Fibroblast of skin of right biceps (primary cell): ENCODE data around the gene ALDH1A3.
A peak's percentile ranks its signal among the peaks of the same experiment; 100 is the strongest.

Experiments
- DNase-seq: peaks from one replicate; pipeline ENCODE4 v3.0.0-alpha.2; 2013

The ALDH1A3 gene

GRCh38 chr15:100902436-100903167 lies 23.0 kb downstream of the ALDH1A3 start:
- peak; percentile 81 for DNase-seq

GRCh38 chr15:100903168-100903554 lies 23.5 kb downstream of the ALDH1A3 start:
- no peak for DNase-seq

DNA sequence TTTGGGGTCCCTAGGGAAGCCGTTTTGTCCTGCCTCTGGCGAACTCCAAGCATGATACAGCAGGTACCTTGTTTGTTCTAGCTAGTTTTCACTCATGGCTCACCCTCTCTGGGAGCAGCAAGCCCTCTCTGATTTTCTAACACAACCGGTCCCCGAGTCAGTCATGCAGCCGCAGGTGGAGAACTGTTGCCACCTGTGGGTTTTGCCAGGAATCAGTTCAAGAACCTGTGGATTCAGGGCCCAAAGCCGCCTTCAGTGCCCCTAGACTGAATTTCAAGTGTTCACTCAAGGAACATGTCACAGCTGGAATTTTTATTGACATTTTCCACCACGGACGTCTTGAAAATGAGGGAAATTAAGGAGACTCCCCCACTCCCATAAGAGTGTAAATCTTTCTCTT lies 26.2 kb downstream of the ALDH1A3 start:
- no peak for DNase-seq

- DNase-seq, result no peak
Observed at GRCh38 chr15:100908466-100908865, 28.8 kb downstream of the ALDH1A3 start.

- DNase-seq, result no peak
Observed at GRCh38 chr15:100909565-100909964, 29.9 kb downstream of the ALDH1A3 start.

DNA sequence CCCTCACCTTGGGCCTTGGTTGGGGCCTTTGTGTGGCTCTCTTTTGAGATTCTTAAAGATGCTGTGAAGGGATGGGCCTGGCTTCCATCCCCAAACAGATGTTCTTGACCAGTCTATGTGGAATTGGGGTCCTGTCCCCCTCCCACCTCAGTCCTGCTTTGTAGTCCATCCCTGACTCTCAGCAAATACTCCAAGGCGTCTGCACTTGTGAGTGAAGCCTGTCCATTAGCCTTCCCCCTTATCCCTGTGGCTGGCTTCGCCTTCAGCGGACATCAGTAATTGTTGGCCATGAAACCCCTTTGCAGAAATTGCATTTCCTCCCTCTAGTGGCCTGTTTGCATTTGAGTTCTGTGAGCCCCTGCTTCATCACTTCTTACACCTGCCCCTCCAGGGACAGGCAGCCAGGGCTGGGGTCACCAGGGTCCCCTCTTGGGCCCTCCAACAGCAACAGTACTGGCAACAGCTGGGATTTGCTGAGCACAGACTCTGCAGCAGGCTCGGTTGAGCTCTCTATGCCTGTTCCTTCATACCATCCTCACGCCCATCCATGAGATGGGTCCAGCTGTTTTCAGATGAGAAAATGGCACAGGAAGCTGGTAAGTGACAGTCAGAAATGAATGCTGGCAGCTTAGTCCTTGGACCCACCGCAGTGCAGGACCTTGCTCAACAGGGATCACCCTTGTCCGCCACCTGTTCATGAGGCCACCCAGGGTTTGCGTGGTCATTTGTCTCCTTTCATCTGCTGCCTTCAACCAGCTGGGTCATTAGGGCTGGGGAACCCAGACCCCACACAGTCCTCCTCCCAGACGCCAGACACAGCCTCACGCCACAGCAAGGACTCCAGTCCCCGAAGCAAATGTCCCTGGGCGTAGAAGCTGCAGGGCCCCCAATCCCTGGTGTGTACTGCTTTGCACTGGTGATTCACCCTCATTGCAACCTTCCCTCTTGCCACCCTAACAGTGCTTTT lies 30.6 kb downstream of the ALDH1A3 start:
- no peak for DNase-seq

DNA sequence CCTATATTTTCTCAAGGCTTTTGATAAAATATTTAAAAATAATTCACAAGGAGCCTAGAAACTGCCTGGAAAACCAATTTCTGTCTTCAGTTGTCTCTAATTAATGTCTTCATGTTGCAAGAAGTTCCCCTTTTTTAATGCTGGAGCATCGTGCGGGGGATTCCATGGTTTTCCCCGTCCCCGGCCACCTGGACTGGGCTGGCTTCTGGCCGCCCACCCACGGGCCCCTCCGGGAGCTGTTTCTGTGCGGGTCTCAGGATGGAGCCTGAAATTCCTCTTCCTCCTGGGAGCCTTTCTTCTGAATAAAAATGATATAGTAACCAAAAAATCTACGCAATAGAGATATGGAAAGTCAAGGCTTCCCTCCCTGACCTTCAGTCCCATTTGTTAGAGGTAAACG lies 31.5 kb downstream of the ALDH1A3 start:
- DNase-seq, result no peak

- no peak for DNase-seq
Observed at GRCh38 chr15:100913961-100914360, 34.3 kb downstream of the ALDH1A3 start.

- no peak for DNase-seq
Observed at GRCh38 chr15:100914876-100915275, 35.2 kb downstream of the ALDH1A3 start.

- DNase-seq, result peak; percentile 78
Observed at GRCh38 chr15:100918034-100918689, 38.5 kb downstream of the ALDH1A3 start.

DNA sequence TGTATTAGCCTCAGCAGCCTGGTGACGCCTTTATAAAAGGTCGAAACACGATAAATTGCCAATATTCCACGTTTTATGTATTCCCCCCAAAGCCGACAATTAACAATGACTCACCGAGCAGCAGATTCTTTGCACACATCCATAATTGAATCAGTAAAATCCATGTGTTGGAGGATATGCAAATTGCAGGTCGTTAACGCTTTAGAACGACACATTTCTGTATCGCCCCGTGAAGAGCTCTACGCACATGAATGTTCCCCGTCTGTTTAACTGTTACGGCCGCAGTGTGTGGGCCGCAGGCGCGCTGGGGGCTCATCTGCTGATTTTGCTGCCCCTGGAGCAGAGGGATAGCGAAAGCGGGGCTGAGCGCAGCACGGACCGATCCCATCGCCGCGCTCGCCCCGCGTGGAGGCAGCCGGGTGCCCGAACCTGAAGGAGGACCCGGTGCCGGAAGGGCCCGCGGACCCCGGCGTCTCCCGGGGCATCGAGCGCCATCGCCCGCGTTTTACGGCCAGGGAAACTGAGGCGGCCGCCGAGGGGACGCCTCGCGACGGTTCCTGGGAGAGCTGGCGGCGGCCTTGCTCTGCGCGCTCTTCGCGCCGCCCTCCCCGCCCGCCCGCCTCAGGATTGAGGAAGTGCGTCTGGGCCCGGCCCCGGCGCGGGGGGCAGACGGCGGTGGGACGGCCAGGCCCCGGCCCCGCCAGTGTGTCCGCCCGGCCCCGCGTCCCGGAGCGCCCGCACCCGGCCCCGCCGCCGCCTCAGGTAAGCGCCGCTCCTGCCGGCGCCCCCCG lies 39.3 kb downstream of the ALDH1A3 start, which contains the start of gene LRRK1:
LRRK1 (plus strand) TSS at position 668 of the 791 bp plus-strand sequence. CDS start 5,276 bp downstream, outside the sequence.
- peak; percentile 63 for DNase-seq

GRCh38 chr15:100919481-100920405 lies 40.1 kb downstream of the ALDH1A3 start:
- peak; percentile 44 for DNase-seq

DNA sequence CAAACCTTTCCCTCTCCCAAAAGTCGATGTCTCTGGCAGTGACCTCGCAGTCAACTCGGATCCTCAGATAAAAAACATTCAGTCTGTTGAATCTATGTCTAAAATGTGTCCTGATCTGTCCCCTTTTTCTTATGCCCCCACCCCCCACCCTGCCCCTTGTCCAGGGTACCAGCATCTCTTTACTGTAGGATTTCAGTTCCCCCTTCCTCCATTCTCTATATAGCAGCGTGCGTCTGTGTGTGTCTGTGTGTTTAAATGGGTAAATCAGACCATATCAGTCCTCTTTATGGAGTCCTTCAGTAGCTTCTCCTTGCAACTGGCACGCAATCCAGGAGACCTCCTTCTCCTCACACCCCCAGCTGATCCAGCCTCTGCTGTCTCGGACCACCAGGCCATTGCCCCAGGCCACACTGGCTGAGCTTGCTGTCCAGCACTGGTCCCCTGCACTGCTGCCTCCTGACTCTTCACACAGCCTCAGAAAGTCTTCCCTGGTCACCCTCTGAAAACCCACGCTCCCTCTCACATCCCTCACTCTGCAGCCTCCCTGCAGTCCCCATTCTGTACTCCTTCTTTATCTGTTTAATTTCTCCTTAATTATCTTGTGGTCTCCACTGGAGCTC lies 41.0 kb downstream of the ALDH1A3 start:
- DNase-seq, result no peak

GRCh38 chr15:100922192-100923040 lies 42.8 kb downstream of the ALDH1A3 start:
- no peak for DNase-seq

DNA sequence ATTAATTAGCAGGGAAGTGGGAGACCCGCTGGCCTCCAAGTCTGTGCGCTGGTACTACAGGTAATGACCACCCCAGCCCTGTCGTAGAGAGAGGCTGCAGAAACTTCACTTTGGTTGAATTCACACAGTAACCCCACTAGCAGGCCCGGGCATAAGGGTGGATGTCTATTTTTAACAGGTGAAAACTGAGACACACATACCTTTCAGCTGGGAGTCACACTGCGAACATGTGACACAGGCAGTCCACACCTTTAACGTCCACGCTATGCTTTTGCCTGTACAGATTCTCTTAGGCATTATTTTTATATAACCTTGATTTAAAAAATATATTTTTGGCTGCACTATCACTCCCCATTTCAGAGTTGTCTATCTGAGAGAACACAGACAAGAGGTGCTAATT lies 43.4 kb downstream of the ALDH1A3 start:
- DNase-seq, result no peak

- DNase-seq, result no peak
Observed at GRCh38 chr15:100923902-100924301, 44.3 kb downstream of the ALDH1A3 start.

DNA sequence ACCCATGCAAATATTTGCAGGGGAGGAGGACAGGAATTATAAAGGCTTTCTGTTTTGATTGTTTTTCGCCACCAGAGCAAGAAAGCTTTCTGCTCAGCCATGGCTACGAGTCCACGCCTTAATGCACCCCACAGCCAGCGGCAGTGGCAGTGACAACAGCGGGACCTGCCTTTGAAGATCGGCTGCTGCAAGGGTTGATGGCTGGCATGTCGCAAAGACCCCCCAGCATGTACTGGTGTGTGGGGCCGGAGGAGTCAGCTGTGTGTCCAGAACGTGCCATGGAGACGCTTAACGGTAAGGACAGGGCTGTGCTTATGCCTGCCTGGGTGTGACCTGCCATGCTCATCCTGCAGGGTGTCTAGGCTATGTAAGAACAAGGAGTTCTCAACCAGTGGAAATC lies 44.8 kb downstream of the ALDH1A3 start:
- no peak for DNase-seq

DNA sequence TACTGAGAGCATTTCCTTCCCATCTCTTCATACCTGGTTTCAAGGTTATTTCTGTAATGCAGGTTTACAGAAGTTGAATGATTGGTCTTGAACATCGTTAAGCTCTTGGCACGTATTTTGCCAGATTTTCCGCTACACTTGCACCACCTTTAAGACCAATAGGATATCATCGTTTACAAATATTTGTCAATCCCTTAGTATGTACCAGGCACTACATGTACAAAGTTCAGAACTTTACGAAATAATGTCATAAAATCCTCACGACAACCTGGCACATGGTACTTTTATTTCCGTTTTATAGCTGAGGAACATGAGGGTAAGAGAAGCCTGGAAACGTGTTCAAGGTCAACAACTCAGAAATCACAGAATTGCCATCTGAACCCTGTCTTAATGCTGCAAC lies 45.8 kb downstream of the ALDH1A3 start:
- no peak for DNase-seq

DNA sequence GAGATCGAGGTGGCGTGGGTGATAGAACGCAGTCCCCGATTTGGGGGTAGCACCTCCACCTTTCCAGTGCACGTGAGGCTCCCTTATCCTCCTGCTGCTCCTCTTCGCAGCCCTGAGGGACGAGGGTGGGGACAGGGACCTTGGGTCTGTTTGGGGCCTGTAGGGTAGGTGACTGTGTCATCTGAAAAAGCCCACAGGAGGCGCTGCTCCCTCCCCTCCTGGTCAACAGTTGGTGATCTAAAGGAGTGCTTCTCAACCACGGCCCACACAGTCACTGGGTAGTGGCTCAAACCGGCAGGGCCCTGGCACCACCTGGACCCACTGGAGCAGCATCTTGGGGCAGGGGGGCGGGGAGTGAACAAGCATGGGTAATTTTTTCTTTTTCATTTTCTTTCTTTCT lies 46.6 kb downstream of the ALDH1A3 start:
- DNase-seq, result no peak
